Measurements from ENCODE around the gene YIPF4. TPM values are rescaled to one million over a fixed set of nuclear protein-coding genes. Genes with fewer than 3 reads are reported as not detected.

The YIPF4 gene
- total RNA-seq, 1 experiment from 2014 or later, result 23.0 TPM

GRCh38 chr2:32262105-32262504, 15.6 kb upstream of the YIPF4 start:
- ATAC-seq, result no peak
- TF ChIP-seq ATF3 (CRISPR knock-in tag; conservative IDR thresholded peaks at IDR 0.05) (no peak), E2F5 (CRISPR knock-in tag; IDR thresholded peaks at IDR 0.05) (no peak), HMGA2 (CRISPR knock-in tag; IDR thresholded peaks at IDR 0.05) (no peak), FOXP4 (CRISPR knock-in tag; IDR thresholded peaks at IDR 0.05) (no peak), NR3C1 (CRISPR knock-in tag; conservative IDR thresholded peaks at IDR 0.05; ENCODE audit: low read depth) (no peak), ARID4B (CRISPR knock-in tag; IDR thresholded peaks at IDR 0.05; ENCODE audit: borderline replicate concordance) (no peak), MXD4 (CRISPR knock-in tag; IDR thresholded peaks at IDR 0.05; ENCODE audit: borderline replicate concordance) (no peak), STAT6 (CRISPR knock-in tag; conservative IDR thresholded peaks at IDR 0.05; ENCODE audit: low read depth) (no peak), ESRRA (CRISPR knock-in tag; IDR thresholded peaks at IDR 0.05; ENCODE audit: borderline replicate concordance) (no peak), ZNF423 (CRISPR knock-in tag; IDR thresholded peaks at IDR 0.05) (no peak), ZBTB21 (CRISPR knock-in tag; IDR thresholded peaks at IDR 0.05; ENCODE audit: borderline replicate concordance) (no peak)
- DNase-seq (ENCODE audit: low spot score), result no peak
- POLR2A ChIA-PET, result interaction anchor here (0.6 kb wide), 1 partner anchor 56 kb away, joined by 5 read pairs; no protein-coding TSS in a partner anchor
- Mint-ChIP-seq H3K36me3 (no peaks in the 10 kb centered on the region), H3K9me3 (no peaks in the 10 kb centered on the region), H3K27me3 (ENCODE audit: low read depth) (peaks cover 3% of the 10 kb centered on the region), H3K4me1 (no peaks in the 10 kb centered on the region), H3K4me3 (no peak overlapping the region), H3K27ac (no peak overlapping the region)
- CTCF ChIA-PET, result no interaction called here

GRCh38 chr2:32264422-32265105, 13.1 kb upstream of the YIPF4 start, which contains the start of gene NLRC4:
NLRC4 (minus strand) TSS chr2:32264886; CDS start chr2:32256775, 8,111 bp downstream.
- DNase-seq (ENCODE audit: low spot score), result no peak
- POLR2A ChIA-PET, result no interaction called here
- CTCF ChIA-PET, result no interaction called here
- no peaks in the 10 kb centered on the region for H3K9me3 Mint-ChIP-seq
- ATAC-seq, result no peak
- H3K36me3 Mint-ChIP-seq, result no peaks in the 10 kb centered on the region
- no peaks in the 10 kb centered on the region for H3K4me1 Mint-ChIP-seq
- TF ChIP-seq USF2 (CRISPR knock-in tag; IDR thresholded peaks at IDR 0.05) (no peak), ATF6 (CRISPR knock-in tag; IDR thresholded peaks at IDR 0.05) (no peak), ZNF317 (CRISPR knock-in tag; IDR thresholded peaks at IDR 0.05; ENCODE audit: borderline replicate concordance, low read depth) (no peak)
- H3K27me3 Mint-ChIP-seq (ENCODE audit: low read depth), result no peaks in the 10 kb centered on the region; the same call in 1 of the 2 replicates
- H3K4me3 Mint-ChIP-seq, result no peak within 1 kb of the TSS
- no peak within 1 kb of the TSS for H3K27ac Mint-ChIP-seq
